OCI-M2 (cell line): ENCODE measurements around the gene PLEKHB1.
A peak's percentile ranks its signal among the peaks of the same experiment; 100 is the strongest.

Source experiments
- DNase-seq: peaks from one replicate; lab custom pipeline; 2025; ENCODE audit not compliant: unreplicated experiment; lab: John Stamatoyannopoulos, UW

Gene PLEKHB1

DNA sequence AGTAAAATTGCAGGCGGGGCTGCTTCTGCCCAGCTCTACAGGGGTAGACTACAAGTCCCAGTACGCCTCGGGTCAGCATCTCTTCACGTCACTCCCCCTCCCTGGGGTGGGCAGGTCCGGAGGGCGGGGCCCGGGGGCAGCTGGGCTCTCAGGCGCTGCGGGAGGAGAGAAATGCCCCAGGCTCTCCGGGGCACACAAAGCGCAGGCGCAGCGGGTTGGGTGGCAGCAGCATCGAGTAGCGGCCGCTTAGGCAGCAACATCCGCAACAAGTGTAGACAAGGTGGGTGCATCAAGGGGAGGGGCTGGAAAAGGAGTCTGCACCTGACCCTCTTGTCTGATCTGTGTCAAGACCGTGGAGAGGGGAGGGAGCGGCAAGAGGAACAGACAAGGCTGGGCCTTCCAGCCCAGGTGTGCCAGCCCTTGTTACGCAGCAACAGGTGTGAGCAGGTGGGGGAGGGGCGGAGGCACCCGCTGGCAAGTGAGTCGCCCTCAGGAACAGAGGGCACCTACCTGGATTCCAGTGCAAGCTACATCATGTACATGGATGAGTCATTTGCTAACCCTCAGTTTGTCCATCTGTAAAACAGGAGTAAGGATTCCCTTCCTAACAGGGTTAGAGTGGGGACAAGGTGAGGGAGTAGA lies 1.2 kb downstream of the PLEKHB1 start:
- no peak for DNase-seq

DNA sequence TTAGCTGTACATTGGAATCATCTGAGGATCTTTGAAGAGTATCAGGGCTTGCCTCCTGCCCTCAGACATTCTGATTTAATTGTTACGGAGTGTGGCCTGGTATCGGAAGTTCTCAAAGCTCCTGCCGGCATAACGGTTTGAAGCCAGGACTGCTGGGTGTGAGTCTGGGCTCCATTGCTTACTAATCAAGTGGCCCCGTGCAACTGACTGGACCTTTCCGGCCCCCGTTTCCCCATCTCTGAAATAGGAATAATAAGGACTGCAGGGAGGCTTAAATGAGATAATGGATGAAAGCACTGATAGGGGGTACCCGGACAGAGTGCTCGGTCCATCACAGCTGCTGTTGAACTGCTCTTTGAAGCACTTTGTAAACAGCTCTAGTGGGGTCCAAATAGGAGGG lies 1.7 kb downstream of the PLEKHB1 start:
- DNase-seq: no peak

DNA sequence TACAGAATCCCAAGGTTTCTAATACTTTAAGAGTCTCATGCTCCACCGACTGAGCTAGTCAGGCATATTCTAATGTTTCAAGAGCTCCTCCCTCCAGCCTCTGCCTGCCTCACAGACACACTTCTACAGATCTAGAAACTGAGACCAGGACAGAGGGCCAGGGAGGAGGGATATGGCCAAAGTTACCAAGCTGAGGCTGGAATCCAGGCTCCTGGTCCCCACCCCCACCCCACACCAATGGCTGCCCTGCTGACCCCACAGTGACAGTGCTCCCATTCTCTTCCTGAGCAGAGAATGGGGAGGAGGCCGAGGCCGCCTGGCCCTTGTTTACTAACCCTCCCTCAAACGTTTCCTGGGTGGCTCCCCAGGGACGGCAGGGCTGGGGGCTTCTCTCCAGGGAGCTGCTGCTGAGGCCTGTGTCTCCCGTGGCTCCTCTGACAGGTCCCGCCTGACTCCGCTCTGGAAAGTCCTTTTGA lies 2.2 kb downstream of the PLEKHB1 start:
- DNase-seq: no peak

DNA sequence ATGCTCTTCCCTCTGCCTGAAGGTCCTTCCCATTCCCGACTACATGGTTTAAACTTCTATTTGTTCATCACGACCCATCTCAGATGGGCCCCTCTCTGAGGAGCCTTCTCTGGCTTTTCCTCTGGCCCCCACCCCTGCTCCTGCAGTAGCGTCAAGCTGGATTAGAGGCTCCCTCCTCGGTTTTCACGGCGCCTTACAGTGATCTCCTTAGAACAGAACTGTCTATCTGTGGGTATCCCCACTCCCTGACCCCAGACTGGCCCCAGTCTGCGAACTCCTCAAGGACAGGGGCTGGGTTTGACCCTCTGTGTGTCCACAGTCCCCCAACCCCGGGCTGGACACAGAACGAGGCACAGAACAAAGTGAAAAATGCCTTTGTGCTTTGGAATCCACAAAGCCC lies 2.8 kb downstream of the PLEKHB1 start:
- DNase-seq: no peak

DNA sequence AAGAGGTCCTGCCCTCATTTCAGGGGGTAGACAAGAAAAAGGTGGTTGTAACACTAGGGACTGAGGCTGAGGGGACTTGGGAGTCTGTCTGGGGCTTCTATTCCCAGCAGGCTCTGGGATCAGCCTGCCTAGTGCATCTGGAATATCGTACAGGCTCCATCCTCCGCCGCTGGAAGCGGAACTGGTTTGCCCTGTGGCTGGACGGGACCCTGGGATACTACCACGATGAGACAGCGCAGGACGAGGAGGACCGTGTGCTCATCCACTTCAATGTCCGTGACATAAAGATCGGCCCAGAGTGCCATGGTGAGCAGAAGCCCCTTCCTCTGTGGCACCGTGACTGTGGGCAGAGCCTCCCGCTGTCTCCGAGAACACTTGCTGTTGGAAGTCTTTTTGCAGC lies 4.0 kb downstream of the PLEKHB1 start:
- no peak for DNase-seq

DNA sequence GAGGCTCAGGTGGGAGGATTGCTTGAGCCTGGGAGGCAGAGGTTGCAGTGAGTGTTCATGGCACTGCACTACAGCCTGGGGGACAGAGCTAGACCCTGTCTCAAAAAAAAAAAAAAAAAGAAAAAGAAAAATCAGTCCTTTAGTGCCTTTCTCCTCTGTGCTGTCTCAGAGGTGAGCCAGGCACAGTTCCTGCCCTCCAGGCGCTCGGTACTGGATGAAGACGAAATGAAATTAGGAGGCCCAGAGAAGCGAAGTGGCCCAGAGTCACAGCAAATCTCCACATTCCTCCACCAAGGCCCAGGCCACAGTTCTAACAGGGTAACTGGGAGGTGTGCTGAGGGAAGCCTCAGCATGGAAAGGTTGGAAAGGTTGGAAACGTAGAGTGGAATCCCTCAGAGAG lies 4.9 kb downstream of the PLEKHB1 start:
- DNase-seq: no peak

DNA sequence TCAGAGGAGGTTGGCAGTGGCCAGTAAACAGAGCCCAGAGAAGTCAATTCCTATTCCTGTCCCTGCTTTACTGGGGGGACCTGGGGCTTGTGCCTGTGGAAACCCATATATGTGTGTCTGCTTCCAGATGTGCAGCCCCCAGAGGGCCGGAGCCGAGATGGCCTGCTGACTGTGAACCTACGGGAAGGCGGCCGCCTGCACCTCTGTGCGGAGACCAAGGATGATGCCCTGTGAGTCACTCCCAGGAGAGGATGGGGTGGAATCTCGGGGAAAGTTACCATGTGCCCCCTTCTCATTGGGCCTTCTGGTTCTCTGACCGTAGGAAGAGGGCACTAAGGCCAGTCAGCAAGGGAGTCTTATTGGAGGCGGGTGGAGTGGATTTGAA lies 5.3 kb downstream of the PLEKHB1 start:
- no peak for DNase-seq

DNA sequence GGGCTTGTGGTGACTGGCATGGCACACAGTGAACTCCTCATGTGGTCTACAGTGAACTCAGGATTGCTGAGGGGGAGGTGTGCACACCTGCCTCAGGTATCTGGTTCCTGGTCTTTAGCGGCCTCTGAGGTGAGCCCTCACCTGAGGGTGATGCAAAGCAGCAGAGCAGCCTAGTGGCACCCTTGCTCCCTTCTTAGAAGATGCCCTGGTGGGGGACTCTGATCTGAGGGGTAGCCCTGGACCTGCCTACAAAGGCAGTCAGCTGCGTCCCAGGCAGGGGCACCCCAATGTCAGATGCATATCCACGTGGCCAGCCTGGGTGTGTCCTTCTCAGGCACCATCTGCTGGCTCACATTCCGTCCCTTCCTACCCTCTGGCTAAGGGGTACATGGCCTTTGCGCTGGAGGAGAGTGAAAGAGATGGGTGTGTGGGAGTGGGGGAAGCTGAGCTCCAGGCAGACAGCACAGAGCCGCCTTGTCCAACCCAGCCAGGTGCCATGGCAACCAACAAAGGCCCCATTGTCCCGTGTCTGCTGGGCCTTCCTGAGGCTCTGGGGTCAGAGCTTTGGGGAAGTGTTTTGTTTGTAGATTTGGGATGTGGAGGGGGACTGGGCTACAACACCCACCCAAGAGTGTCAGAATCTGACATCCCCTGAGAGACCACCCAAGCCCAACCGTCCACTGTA lies 5.8 kb downstream of the PLEKHB1 start:
- no peak for DNase-seq

DNA sequence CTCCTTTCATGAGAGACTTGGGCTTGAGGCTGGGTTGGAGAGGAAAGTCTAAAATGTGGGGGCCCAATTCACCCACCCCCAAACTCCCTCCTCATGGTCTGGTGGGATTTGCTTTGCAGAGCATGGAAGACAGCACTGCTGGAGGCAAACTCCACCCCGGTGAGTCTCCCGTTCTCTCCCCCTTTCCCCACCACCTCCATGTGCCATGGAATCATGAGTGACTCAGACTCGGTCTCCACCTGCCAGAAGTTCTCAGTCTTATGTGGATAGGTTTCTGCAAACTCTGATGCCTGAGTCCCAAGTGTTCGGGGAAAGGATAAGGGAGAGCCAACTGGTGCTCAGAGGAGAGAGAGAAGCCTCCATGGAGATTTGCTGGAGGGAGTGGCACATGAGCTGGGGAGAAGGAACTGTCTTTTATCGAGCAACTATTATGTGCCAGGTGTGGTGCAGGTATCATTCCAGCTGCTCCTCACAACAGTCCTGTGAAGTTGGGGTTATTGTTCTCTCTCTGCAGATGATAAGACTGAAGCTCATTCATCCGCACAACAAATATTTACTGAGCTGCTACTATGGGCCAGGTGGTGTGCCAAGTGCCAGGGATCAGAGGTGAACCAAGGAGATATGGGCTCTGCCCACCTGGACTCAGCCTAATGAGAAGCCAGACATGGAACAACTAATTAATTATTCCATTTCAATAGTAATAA lies 6.6 kb downstream of the PLEKHB1 start:
- DNase-seq: no peak

DNA sequence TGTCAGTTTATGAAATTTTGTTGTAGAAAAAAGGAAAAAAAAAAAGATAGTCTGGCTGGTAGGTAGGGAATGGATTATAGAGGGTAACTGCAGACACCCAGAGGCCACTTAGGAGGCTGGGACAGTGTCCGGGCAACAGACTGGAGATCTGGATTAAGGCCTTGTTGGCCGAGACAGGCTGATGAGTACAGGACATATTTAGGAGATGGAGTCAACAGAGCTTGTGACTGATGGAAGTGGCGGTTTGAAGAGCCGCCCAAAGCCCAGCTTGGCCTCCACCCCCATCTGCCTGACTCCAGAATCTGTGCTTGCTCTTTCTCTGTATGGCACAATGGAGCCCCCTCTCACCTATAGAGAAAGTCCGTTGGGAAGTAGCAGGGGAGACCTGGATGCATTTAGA lies 7.6 kb downstream of the PLEKHB1 start:
- DNase-seq: no peak

DNA sequence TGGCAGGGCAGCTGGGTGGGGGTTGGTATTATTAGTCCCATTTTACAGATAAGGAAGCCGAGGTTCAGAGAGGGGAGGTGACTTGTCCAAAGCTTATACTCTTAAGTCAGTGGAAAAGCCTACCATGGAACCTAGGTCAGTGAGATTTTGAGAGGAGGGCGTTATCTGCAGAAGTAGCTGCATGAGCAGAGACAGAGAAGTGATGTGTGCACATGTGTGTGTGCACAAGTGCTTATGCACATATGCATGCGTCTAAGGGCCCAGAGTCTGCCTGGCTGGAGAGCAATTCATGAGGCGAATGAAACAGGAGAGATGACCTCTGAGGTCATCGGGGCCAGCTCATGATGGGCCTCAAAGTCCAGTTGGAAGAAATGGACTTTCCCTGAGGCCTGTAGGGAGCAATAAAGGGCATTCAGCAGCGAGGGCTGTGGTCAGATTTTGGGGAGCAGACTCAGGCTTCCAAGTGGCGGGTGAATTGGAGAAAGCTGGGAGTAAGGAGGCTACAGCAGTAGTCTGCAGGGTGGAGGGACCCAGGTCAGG lies 8.2 kb downstream of the PLEKHB1 start:
- no peak for DNase-seq

DNA sequence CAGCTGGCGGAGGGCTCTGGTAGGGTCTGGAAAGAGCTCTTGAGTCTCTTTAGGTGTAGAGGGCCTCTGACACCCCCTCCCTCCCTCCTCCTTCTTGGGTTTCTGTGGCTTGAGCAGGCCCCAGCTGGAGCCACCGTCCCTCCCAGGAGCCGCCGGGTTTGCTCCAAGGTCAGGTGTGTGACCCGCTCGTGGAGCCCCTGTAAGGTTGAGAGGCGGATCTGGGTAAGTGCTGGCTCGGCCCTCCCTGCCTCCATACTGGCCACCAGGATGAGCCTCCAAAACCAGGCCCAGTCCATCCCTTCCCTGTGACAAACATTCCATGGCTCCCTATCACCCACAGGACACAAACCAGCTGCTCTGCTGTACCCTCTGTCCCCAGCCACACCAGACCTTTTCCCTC lies 9.3 kb downstream of the PLEKHB1 start:
- DNase-seq: no peak

DNA sequence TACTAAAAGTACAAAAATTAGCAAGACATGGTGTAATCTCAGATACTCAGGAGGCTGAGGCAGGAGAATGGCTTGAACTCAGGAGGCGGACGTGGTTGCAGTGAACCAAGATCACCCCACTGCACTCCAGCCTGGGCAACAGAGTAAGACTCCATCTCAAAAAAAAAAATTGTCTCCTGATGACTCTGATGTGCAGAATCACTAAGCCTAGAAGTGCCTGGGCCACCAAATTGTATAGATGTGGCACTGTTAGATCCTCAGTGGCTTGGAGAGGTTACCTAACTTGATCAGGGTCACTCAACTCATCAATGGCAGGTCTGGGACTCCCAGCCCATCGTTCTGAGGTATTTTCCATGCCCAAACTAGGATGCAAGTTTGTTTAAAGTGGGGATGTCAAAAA lies 10.6 kb downstream of the PLEKHB1 start:
- DNase-seq: no peak

DNA sequence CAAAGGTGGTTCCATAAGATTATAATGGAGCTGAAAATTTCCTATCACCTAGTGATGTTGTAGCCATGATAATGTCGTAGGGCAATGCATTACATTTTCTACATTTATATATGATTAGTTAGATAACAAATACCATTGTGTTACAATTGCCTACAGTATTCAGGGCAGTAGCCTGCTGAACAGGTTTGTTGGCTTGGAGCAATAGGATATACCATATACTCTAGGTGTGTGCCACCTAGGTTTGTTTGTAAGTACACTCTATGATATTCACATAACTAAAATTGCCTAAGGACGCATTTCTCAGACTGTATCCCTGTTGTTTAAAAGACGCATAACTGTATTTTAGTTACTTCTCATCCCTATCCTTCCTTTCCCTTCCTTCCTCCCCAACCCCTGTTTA lies 13.6 kb downstream of the PLEKHB1 start:
- no peak for DNase-seq

DNA sequence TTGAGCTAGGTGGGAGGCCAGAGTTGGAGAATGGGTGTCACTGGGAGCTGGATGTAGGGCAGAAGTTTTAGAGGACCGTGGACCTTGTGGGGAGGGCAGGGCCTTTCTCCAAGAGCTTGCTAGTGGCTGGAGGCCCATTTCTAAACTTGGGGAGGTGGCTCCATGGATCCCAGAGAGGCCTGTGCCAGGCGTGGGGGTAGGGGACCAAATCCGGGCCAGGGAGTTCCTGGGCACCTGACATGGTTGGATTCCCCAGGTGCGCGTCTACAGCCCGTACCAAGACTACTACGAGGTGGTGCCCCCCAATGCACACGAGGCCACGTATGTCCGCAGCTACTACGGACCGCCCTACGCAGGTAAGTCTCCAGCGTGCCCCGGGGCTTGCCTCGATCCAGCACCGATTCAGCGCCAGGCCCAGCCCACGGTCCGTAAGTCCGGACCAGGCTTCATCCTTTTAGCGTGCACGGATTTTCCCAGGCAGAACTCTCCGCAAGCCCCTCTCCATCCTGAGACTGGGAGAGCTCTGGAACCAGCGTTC lies 14.2 kb downstream of the PLEKHB1 start:
- DNase-seq: no peak

DNA sequence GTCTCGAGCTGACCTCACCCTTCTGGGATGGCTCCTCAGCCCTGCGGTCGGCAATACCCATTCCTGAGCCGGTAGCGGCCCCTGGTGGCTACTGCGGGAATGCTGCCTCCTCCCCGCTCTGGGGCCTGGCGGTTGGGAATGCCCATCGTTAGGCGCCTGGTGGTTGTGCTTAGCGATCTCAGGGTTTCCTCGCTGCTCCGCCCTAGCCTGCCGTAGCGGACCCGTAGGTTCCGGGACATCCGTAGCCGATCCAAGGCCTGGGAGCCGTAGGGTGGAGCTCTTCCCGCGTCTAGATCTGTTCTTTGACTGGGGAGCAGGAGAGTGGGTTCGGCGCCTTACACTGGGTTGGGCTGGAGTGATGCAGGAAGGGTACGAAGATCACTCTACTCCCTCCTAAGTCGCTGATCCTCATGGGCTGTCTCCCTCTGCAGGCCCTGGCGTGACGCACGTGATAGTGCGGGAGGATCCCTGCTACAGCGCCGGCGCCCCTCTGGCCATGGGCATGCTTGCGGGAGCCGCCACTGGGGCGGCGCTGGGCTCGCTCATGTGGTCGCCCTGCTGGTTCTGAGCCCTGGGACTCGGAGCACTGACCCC lies 14.8 kb downstream of the PLEKHB1 start:
- DNase-seq: peak; percentile 27

DNA sequence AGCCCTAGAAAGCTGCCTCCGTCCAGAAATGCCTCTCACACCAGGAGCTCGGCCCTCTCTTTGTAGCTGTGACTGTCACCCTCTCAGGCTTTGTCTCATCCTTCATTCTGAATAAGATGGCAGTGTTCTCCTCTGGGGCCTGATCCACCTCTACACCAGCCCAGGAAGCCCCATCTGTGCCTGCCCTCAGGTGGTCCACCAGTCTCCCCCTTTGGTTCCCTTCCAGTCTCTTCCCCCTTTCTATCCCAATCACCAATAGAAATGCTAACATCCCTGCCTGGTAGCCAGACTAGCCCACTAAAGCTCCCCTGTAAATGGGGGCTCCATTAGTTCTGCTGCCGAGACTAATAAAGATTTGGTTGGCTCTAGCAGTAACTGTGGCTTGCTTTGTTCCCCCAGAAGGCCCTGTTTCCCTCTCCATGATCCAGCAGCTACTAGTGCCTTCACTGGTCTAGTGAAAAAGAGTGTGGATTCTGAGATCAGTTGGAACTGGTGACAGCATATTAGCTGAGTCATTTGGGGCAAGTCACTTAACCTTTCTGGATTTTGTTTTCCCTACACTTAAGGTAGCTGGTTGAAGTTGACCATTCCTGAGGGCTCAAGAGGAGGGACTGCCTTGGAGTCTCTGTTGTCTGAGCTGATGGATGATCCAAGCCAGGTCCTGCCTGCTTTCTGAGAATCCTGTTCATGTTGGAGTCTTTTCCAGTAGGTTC lies 16.2 kb downstream of the PLEKHB1 start:
- DNase-seq: no peak

DNA sequence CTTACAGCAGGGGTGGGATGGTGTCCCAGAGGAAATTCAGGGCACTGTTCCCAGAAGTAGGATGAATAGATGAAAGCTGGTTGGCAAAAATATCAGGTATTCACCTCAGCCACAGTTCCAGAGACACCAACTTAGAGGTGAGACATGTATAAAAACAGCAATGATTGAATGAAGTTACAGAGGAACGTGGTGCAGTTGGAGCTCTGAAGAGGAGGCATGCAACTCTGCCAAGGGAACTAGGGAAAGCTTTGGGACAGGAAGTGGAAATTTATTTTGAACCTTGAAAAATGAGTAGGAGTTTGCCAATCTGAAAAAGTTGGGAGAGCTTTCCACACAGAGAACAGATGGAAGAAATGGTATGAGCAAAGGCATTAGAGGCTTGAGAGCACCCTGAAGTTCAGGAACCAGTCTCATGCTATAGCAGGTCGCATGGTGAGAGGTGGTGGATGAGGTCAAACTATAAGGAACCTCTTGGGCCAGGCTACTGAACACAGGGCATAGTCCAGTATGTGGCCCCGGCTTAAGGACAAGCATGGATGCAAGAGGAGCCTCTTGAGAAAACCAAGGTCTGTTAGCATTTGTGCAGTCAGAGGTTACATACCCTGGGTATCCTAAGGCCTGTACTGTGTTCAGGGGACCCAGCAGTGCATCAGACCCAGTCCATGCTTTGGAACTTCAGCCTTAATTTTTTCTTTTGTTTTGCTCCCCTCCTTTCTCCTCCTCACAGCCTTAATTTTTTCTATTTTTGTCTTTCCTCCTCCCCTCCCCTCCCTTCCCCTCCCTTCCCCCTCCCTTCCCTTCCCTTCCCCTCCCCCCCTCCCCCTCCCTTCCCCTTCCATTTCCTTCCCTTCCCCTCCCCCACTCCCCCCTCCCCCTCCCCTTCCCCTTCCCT lies 17.5 kb downstream of the PLEKHB1 start:
- DNase-seq: no peak

DNA sequence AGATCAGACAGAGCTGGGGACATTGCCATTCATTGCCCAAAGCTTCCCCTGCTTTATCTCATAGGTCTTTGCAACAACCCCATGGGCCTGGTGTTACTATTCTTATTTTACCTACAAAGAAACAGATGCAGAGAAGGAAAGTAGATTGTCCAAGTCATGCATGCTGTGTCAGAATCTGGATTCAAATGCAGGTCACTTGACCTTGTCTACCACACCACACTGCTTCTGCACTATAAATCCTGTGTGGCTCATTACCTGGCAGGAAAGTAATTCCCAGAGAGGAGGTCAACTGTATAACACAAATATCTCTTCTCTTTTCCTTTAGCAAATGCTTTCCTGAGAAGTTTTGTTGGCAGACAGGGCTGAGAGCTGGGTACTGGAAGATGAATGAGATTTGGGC lies 18.5 kb downstream of the PLEKHB1 start:
- DNase-seq: no peak

DNA sequence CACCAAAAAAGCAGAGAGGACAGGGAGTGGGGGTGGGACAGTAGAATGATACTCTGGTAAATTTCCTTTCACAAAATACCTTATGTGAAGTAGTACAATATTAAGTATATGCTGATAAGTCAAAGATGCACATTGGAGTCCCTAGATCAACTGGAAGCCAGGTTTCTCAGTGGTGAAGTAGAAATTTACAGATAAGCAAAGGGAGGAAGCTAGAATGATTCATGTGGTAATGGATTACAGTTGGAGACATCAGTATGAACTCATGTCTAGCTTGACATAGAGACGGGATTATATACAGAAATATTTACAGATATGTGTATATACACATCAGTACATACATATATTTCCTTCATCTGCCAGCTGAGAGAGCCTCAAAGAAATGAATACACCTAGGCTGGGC lies 21.5 kb downstream of the PLEKHB1 start:
- no peak for DNase-seq
